Pancreas (tissue), 10 donors: ENCODE data around the gene KCNH1. TPM values are rescaled to one million over a fixed set of nuclear protein-coding genes. Genes with fewer than 3 reads are reported as not detected.

Source experiments
- ATAC-seq, 4 donors: fragments of 200-7000 bp; cut with Tn5 transposase; one replicate each; pipeline versions ENCODE4 v1.8.0 to v1.9.1; 2020; ENCODE audit warnings: mild to moderate bottlenecking in 4 of 4, moderate library complexity in 4 of 4
- DNase-seq, 6 donors: peaks; one replicate each; pipeline ENCODE4 v3.0.0-alpha.2; 2020
- FAIRE-seq: peaks from 2 replicates; lab custom pipeline; 2012; peaks lifted over from hg19 to GRCh38; lab: Jason Lieb, UNC
- H3K27ac ChIP-seq, 4 donors: fragments of 200-600 bp; sonication (generic); 1 replicate in 3 of 4; 2 replicates in 1 of 4; pipeline versions ENCODE4 v1.5.0 to v1.8.0; 2020
- H3K27me3 ChIP-seq, 4 donors: fragments of 200-600 bp; one replicate each; pipeline ENCODE4 v1.8.0; 2021
- H3K36me3 ChIP-seq, 3 donors: fragments of 200-600 bp; sonication (generic) in 1 of 3; one replicate each; pipeline versions ENCODE4 v1.5.0 to v1.8.0; 2020 to 2021
- H3K4me1 ChIP-seq, 3 donors: fragments of 200-600 bp; one replicate each; pipeline ENCODE4 v1.8.0; 2021
- H3K4me3 ChIP-seq, 4 donors: fragments of 200-600 bp; sonication (generic) in 2 of 4; one replicate each; pipeline versions ENCODE4 v1.5.0 to v1.8.0; 2020 to 2021
- H3K9me3 ChIP-seq, 4 donors: fragments of 200-600 bp; one replicate each; pipeline ENCODE4 v1.8.0; 2021
- WGBS, 2 donors: extraction: QIAGEN DNeasy Blood & Tissue Kit; methylation state at CpG; one replicate each; pipeline ENCODE4 v1.1.7; 2013; 5-methylcytosine and 5-hydroxymethylcytosine counted together
- intact Hi-C, 3 donors: fragments of 100-400 bp; cut with DNase I; formaldehyde crosslinking; loops; one replicate each; pipeline versions ENCODE4 v1.11.1 to v1.14.2; 2022
- polyA plus RNA-seq, 2 donors: library from polyadenylated mRNA; stranded (reverse); fragments of 200-250 nt; gene quantifications; one replicate each; pipeline ENCODE4 v1.2.3, GENCODE V29; 2013
- total RNA-seq, 6 donors: library from RNA; stranded (reverse); fragmentation: NEBNext Ultra II Directional in 4 of 6; extraction: Animal tissue kit (Norgen Biotek cat#: 25700) in 4 of 6; gene quantifications; one replicate each; pipeline versions ENCODE4 v1.2.1 to v1.2.4, GENCODE V29; 2021 to 2023
- TF ChIP-seq, protein P1 (sequence below), 4 donors: fragments of 200-600 bp; sonication (generic) in 3 of 4; IDR thresholded peaks; one replicate each; pipeline versions ENCODE4 v1.5.0 to v1.8.0; 2021; ENCODE audit warnings: antibody characterized with exemption in 4 of 4
- donor health status: healthy with polysubstance abuse.
- donor health status: DM: no; HTN: no; CAD: no; lungs with moderate emphysema.
- donor health status: DM: no; HTN: no; CAD: no.
- donor health status: control.
- donor health status: control.
- donor health status: Bipolar disorder and iron deficiency.
- donor health status: DM: yes; HTN: yes; CAD: no.
- donor health status: DM: no; HTN: no; CAD: no.
- donor health status: DM: no; HTN: no; CAD: no.
- donor health status: DM: yes; HTN: yes; CAD: no.

The KCNH1 gene
- total and polyA plus RNA-seq, 8 donors, result 0.24 to 0.61 (median 0.36) TPM

DNA sequence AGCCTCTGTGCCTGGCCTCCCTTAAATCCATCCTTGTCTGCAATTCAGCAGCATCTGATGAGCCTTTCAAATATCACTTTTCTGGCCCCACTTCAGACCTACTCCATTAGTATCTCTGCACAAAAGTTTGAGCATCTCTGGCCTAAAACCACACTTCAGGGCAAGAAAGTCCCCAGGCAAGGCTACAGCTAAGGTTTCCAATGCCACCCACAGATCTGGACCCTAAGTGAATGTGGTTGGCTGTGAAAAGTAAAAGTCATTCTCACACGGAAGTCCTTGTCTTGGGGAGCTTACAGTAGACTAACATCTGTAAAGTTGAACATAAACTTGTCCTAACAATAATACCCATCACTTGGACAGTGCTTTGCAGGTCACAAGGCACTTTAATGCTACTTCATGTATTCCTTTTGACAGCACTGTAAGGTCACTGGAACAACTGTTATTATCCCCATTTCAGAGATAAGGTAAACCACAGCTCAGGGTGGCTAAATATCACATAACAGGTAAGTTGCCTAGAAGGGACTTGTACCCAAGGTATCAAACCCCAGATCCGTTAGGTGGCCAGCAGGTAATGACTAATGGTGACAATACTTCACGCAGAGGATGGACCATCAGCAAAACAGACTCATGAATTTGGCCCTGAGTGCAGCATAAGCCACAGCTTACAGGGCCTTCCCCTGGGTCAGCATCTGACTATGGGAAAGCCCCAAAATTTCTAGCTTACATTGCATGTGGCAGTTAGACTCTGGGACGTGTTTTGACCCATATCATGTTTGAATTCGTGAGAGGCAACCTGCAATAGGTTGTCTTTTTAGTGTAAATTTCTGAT is 449.3 kb downstream of the KCNH1 start:
- TF ChIP-seq, protein P1, sequence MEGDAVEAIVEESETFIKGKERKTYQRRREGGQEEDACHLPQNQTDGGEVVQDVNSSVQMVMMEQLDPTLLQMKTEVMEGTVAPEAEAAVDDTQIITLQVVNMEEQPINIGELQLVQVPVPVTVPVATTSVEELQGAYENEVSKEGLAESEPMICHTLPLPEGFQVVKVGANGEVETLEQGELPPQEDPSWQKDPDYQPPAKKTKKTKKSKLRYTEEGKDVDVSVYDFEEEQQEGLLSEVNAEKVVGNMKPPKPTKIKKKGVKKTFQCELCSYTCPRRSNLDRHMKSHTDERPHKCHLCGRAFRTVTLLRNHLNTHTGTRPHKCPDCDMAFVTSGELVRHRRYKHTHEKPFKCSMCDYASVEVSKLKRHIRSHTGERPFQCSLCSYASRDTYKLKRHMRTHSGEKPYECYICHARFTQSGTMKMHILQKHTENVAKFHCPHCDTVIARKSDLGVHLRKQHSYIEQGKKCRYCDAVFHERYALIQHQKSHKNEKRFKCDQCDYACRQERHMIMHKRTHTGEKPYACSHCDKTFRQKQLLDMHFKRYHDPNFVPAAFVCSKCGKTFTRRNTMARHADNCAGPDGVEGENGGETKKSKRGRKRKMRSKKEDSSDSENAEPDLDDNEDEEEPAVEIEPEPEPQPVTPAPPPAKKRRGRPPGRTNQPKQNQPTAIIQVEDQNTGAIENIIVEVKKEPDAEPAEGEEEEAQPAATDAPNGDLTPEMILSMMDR (IDR thresholded peaks at IDR 0.05), result no peak
- no peak overlapping the region for H3K4me3 ChIP-seq
- 49 to 59% methylated on average over 5 of the region's 5 CpGs for WGBS, 2 donors
- DNase-seq (no peak), ATAC-seq (no peak), FAIRE-seq (no peak)
- no peaks in the 10 kb centered on the region for H3K9me3 ChIP-seq
- no peaks in the 10 kb centered on the region for H3K36me3 ChIP-seq
- no peak overlapping the region for H3K27ac ChIP-seq
- intact Hi-C loops, result no loop called here
- H3K27me3 ChIP-seq, result no peaks in the 10 kb centered on the region
- H3K4me1 ChIP-seq, result no peaks in the 10 kb centered on the region

DNA sequence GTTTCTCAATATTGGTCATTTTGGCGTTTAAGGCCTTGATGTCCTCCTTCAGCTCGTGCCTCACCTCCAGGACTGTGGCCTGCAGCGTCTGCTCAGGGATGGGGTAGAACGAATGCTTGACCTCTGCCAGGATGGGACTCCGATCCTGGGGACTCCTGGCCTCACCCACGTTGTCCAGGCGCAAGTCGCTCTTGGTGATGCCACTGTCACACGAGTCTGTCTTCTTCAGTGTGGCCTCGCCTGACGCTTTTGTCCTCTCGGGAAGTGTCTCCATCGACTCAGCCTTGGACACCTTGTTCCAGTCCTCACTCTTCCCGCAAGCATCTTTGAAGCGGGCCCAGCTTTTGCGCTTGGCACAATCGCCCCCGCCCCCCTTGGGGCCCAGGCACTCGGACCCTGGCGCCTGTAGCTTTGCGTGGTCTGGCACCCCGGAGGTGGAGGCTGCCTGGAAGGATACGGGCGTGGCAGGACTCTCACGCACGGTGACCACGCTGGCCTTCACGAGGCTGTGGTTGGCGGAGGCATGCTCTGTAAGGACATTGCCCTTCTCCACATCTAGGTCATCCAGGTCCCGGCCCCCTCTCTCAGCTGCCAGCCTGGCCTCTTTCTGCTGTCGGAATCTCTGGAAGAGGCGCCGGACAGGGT is 450.4 kb downstream of the KCNH1 start:
- no peak overlapping the region for H3K4me3 ChIP-seq
- whole genome bisulfite sequencing, 2 donors, result 89 to 90% methylated on average over 33 of the region's 33 CpGs
- FAIRE-seq (no peak), ATAC-seq (no peak), DNase-seq (peak in 1 of 6 donors; percentile 55)
- no peak overlapping the region for H3K27ac ChIP-seq
- no peaks in the 10 kb centered on the region for H3K9me3 ChIP-seq
- intact Hi-C loops, result no loop called here
- TF ChIP-seq, protein P1 (IDR thresholded peaks at IDR 0.05), result no peak
- H3K27me3 ChIP-seq, result no peaks in the 10 kb centered on the region
- H3K36me3 ChIP-seq, result no peaks in the 10 kb centered on the region
- no peaks in the 10 kb centered on the region for H3K4me1 ChIP-seq

DNA sequence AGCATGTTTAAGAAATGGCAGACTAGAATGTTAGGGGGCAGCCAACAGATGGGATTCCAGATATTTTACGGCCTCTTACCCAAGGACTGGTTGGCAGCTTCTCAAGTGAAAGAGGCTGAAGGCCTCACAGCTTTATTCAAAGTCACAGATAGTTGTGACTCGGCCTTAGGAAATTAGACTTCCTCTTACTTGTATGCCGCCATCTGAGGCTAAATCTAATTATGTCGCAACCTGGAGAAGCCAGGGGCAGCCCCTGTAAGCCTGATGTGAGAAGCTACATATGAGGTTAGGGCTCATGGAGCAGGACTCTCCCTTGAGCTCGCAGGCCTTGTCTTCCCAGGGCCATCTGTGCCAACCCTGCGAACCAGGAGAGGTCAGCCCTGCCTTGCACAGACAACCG is 452.8 kb downstream of the KCNH1 start:
- H3K4me1 ChIP-seq, result no peaks in the 10 kb centered on the region
- TF ChIP-seq, protein P1 (IDR thresholded peaks at IDR 0.05), result no peak
- FAIRE-seq (no peak), DNase-seq (no peak), ATAC-seq (no peak)
- H3K36me3 ChIP-seq, result no peaks in the 10 kb centered on the region
- no peaks in the 10 kb centered on the region for H3K27me3 ChIP-seq
- H3K27ac ChIP-seq, result no peak overlapping the region
- H3K4me3 ChIP-seq, result no peak overlapping the region
- H3K9me3 ChIP-seq, result no peaks in the 10 kb centered on the region
- intact Hi-C loops, result no loop called here
- 85 to 91% methylated on average over 7 of the region's 7 CpGs for WGBS, 2 donors

DNA sequence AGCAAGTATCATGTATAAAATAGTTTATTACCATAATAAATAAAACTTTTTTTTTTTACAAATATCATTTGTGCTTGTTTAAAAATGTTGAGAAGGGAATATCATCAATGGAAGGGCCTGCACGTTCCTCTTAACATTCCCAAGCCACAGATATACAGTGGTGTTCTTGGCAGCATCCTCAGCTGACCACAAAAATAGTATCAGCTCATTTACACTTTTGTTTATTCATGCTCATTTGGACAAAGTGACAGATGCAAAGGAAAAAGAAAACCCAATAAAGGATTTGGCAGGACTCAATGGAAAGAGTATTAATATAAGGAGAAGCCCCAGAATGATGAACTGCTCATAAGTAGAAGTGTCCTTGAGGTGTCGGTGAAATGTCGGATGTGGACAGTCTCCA is 455.6 kb downstream of the KCNH1 start:
- TF ChIP-seq, protein P1 (IDR thresholded peaks at IDR 0.05), result no peak

DNA sequence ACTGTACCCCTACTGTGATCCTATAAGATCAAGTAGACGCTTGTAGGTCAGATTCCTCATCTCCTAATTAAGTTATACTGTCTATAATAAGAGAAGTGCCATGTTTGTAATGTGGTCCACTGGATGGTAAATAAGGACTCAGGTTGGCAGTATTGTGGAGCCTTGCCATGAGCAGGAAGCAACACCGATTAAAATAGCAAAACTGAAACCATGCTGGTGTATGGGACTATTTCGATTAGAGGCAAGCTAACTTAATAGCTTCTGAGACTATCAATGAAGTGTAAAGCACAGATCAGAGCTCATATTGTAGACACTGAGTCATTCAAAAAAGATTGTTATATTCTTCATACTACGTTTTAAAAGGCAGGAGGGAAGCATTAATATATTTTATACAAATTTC is 456.4 kb downstream of the KCNH1 start:
- ATAC-seq (no peak), DNase-seq (no peak), FAIRE-seq (no peak)
- intact Hi-C loops, result no loop called here
- Histone ChIP-seq H3K27ac (no peak overlapping the region), H3K27me3 (no peaks in the 10 kb centered on the region), H3K4me3 (no peak overlapping the region), H3K9me3 (no peaks in the 10 kb centered on the region), H3K4me1 (no peaks in the 10 kb centered on the region), H3K36me3 (no peaks in the 10 kb centered on the region)
- TF ChIP-seq, protein P1 (IDR thresholded peaks at IDR 0.05), result no peak
- 81 to 92% methylated on average over 4 of the region's 4 CpGs for WGBS, 2 donors

More for the DNA sequence above, 455.6 kb downstream of the KCNH1 start:
- intact Hi-C loops, result no loop called here
- DNase-seq (no peak), FAIRE-seq (no peak), ATAC-seq (no peak)
- Histone ChIP-seq H3K4me3 (no peak overlapping the region), H3K36me3 (no peaks in the 10 kb centered on the region), H3K9me3 (no peaks in the 10 kb centered on the region), H3K27ac (no peak overlapping the region), H3K27me3 (no peaks in the 10 kb centered on the region), H3K4me1 (no peaks in the 10 kb centered on the region)
- WGBS, 2 donors, result 79 to 88% methylated on average over 3 of the region's 3 CpGs
